ENCODE measurements around the gene PTMS.

PTMS gene

DNA sequence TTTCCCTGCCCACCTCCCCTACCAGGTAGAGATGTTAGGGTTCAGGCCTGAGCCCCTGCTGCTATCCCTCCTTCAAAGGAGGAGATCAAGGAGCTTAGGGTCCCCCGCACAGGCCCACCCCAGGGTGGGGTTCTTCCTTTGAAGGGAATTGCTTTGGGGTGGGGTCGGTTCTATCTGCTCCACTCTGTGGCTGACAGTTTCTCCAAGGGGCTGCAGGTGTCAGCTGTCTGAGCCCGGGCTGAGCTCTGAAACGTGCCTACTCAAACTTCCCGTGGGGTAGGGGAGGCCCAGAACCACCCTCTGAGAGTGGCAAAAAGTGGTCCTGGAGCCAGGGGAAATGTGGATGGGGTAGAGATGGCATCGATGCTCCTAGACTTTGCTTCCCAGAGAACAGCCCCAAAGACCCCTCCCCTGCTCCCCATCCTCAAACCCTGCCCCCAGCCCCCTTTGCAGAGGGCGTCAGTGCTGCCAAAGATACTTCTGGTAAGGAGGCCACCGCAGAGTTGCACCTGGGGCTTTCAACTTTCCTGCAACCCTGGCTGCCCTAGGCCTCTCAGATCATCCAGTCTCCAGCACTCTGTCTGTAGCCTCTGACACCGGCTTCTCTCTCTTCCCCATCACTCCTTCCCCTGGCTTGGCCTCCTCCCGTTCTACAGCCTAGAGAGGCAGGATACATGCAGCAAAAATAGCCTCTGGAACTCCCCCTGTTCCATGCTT, 16.8 kb downstream of the PTMS start:
- DNase-seq: peak in 1 of 10 donors; percentile 71
- intact Hi-C loops (cut with DNase I): no loop called here

- intact Hi-C loops (cut with DNase I): no loop called here
- DNase-seq: peak in 2 of 10 donors; percentile 52 to 59
These were observed 17.7 kb downstream of the PTMS start for GRCh38 chr12:6783828-6784227.

GRCh38 chr12:6784296-6784695, 18.1 kb downstream of the PTMS start:
- intact Hi-C loops (cut with DNase I): no loop called here
- DNase-seq: peak in 1 of 10 donors; percentile 25

- peak in 1 of 10 donors; percentile 7 for DNase-seq
- intact Hi-C loops (cut with DNase I): no loop called here
These were observed 18.6 kb downstream of the PTMS start for GRCh38 chr12:6784761-6785160.

GRCh38 chr12:6786416-6787094, 20.4 kb downstream of the PTMS start:
- peak in 2 of 10 donors; percentile 33 to 62 for DNase-seq
- intact Hi-C loops (cut with DNase I): no loop called here

- peak in 1 of 10 donors; percentile 24 for DNase-seq
- intact Hi-C loops (cut with DNase I): no loop called here
These were observed 21.1 kb downstream of the PTMS start for GRCh38 chr12:6787309-6787708.

DNA sequence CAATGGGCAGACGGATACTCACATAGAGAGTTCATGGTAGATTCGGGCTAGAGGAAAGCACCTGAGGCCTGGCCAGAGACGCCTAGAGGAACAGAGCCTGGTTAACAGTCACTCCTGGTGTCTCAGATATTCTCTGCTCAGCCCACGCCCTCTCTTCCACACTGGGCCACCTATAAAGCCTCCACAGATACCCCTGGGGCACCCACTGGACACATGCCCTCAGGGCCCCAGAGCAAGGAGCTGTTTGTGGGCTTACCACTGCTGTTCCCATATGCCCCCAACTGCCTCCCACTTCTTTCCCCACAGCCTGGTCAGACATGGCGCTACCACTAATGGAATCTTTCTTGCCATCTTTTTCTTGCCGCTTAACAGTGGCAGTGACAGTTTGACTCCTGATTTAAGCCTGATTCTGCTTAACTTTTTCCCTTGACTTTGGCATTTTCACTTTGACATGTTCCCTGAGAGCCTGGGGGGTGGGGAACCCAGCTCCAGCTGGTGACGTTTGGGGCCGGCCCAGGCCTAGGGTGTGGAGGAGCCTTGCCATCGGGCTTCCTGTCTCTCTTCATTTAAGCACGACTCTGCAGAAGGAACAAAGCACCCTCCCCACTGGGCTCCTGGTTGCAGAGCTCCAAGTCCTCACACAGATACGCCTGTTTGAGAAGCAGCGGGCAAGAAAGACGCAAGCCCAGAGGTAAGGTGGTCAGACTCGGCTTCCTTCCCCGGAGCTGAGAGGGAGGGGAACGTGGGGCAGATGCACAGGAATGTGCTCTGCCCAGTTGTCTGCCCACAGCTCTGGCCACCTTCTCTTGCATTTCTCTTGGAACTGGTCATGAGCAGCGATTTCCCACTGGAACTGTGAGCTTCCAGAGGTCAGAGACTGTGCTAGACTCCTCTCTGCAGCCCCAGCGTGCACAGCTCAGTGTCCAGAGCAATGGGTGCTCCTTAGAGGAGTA, 23.1 kb downstream of the PTMS start, which contains the start of gene CD4:
CD4 (plus strand) TSS at position 557 of the 953 bp plus-strand sequence. CDS start 10,611 bp downstream, outside the sequence.
- peak in 2 of 10 donors; percentile 43 to 89 for DNase-seq
- intact Hi-C loops (cut with DNase I): no loop called here

GRCh38 chr12:6790496-6791150, 24.5 kb downstream of the PTMS start:
- peak in 2 of 10 donors; percentile 19 to 38 for DNase-seq
- intact Hi-C loops (cut with DNase I): no loop called here

DNA sequence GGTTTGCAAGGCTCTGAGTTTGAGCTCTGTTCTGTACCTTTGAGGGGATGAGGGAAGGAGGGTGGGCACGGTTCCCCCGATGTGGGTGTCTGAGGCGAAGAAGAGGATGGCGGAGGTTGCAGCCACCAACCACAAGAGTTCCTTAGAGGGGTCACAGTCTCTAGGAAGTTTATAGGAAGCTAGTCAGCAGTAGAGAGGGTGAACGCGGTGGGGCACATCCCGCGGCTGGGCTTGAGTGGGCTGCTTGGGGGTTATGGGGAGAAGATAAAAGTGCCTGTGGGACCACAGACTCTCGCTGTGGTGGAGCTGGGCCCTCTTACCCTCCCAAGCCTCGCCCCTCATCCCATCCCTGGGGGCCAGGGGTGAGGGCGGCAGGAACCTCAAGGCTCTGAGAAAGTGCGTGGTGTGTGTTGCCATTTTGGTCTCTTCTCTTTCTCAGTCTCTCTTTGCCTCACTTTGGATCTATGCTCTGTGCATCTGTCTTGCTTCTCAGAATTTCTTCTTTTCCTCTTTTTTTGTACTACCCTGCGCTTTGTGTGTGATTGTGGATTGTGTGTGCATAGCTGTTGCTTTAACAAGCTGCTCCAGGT, 25.9 kb downstream of the PTMS start:
- intact Hi-C loops (cut with DNase I): no loop called here
- DNase-seq: peak in 2 of 10 donors; percentile 9 to 70

GRCh38 chr12:6792522-6793201, 26.5 kb downstream of the PTMS start:
- intact Hi-C loops (cut with DNase I): no loop called here
- DNase-seq: peak in 5 of 10 donors; percentile 30 to 90 (median 49)

DNA sequence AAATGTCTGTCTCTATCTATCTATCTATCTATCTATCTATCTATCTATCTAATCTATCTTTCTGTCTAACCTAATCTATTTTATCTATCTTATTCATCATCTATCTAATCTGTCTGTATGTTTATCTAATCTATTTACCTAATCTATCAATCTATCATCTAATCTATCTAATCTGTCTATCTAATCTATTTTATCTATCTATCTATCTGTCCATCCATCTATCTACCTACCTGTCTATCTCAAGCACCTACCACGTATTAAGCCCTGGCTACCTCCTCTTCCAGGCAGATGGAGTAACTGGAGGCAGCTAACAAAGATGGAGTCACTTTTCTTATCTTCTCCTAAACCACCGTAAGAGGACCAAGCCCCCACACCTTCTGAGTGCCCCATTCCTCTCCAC, 28.9 kb downstream of the PTMS start:
- peak in 1 of 10 donors; percentile 3 for DNase-seq
- intact Hi-C loops (cut with DNase I): no loop called here

DNA sequence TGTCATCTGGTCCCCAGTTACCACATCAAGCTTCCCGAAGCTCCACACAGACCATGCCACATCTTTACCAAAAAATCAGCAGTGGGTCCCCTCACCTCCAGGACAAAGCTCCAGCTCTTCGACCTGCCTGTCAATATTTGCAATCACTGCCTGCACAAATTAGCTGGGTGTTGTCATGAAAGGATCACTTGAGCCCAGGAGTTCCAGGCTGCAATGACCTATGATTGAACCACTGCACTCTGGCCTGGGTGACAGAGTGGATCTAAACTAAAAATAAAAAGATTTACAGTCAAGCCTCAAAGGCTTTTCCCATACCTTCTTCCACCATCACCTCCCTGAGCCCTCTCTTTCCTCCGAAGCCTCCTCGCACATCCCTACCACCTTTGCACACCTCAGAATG, 30.4 kb downstream of the PTMS start:
- intact Hi-C loops (cut with DNase I): no loop called here

DNA sequence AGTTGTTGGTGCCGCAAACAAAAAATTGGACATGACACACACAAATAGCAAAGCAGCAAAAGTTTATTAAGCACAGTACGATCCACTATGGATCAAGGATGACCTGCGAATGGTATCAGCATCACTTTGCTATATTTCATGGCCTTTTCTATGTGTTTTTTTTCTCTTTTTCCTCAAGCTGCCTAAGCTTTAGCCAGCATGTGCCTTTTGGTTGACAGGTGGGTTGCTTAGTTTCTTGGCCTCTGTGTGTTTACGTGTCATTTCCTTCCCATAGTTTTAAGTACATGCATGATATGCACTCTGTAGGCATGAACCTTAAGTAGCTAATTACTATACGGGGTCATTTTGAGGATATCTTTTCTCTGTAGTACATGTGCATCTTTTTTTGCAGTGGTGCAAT, 33.0 kb downstream of the PTMS start:
- intact Hi-C loops (cut with DNase I): no loop called here
- peak in 1 of 10 donors; percentile 2 for DNase-seq

More for the DNA sequence above, 30.4 kb downstream of the PTMS start:
- DNase-seq: peak in 2 of 10 donors; percentile 5 to 8

- intact Hi-C loops (cut with DNase I): no loop called here
- no peak for DNase-seq
These were observed 41.0 kb downstream of the PTMS start for GRCh38 chr12:6807170-6807569.

DNA sequence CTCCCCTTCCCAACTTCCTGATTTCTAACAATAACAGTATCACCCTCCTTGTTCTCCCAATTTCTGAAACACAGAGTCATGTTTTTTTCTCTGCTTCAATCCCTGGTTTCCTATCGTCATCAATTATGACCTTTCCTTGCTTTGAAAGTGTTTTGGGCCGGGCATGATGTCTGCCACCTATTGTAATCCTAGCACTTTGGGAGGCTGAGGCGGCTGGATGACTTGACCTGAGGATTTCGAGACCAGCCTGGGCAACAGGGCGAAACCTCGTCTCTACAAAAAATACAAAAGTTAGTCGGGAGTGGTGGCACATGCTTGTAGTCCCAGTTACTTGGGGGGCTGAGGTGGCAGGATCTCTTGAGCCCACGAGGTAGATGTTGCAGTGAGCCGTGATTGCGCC, 42.9 kb downstream of the PTMS start:
- intact Hi-C loops (cut with DNase I): no loop called here
- peak in 2 of 10 donors; percentile 22 to 34 for DNase-seq

GRCh38 chr12:6810758-6811157, 44.6 kb downstream of the PTMS start:
- intact Hi-C loops (cut with DNase I): no loop called here
- DNase-seq: peak in 2 of 10 donors; percentile 24 to 32

DNA sequence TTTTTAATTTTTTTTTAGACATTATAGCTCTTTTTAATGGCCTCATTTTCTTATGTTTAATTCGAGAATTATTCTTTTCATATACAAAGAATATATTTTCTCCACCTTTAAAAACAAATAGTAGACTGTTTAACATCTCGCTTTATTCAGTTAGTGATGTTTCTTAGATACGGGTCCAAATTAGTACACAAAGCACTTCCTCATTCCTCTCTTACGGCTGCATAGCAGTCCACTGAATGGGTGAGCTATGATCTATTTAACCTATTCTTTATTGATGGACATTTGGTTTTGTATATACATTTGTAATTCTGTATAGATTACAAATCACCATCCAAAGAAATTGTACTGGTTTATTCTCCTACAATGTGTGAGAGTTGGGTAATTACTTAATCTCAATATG, 47.2 kb downstream of the PTMS start:
- DNase-seq: no peak
- intact Hi-C loops (cut with DNase I): no loop called here

GRCh38 chr12:6816598-6816997, 50.4 kb downstream of the PTMS start:
- peak in 1 of 10 donors; percentile 8 for DNase-seq
- intact Hi-C loops (cut with DNase I): no loop called here

GRCh38 chr12:6817098-6817497, 50.9 kb downstream of the PTMS start:
- peak in 2 of 10 donors; percentile 25 to 79 for DNase-seq

More at GRCh38 chr12:6817098-6817497, 50.9 kb downstream of the PTMS start:
- intact Hi-C loops (cut with DNase I): no loop called here

Measured in posterior cingulate gyrus (tissue), 11 donors.